ENCODE results near the gene C1orf174. TPM values are rescaled to one million over a fixed set of nuclear protein-coding genes. Genes with fewer than 3 reads are reported as not detected.

The C1orf174 gene
- total RNA-seq, 1 experiment from 2014 or later = 21.1 TPM

DNA sequence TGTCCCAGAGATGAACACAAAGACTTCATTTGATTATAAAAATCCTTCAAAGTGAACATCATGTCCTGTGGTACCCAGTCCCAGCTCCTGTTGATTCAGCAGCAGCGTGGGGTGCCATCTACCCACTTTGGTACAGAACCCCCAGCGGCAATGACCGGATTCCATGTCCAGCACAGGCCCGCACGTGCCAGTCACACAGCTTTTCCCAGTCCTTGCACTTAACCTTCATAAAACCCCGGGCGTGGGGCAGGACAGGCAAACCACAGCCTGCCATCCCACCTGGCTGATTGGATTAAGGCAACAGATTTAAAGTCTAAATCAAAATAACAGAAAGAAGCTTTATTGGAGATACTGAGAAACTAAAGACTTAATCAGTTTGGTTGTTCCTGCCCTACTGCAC lies 58.6 kb downstream of the C1orf174 start:
- Histone ChIP-seq H3K79me2 (ENCODE audit: insufficient read depth, low read length) (no peaks in the 10 kb centered on the region), H3K23ac (ENCODE audit: insufficient read length, low read depth, low read length) (no peak overlapping the region), H3K18ac (ENCODE audit: insufficient read length, low read depth, low read length) (no peak overlapping the region), H2BK20ac (ENCODE audit: low read depth, low read length, poor library complexity, severe bottlenecking) (no peak overlapping the region), H3K56ac (ENCODE audit: insufficient read length, low read depth, low read length) (no peak overlapping the region), H3K27me3 (ENCODE audit: insufficient read depth, low read length) (no peaks in the 10 kb centered on the region), H2AFZ (ENCODE audit: low read length) (no peak overlapping the region), H3K9ac (ENCODE audit: extremely low read depth, insufficient read length, low read length) (no peak overlapping the region), H3K23me2 (ENCODE audit: insufficient read length, low read depth, low read length, poor library complexity, severe bottlenecking) (no peaks in the 10 kb centered on the region), H2BK120ac (ENCODE audit: low read depth, low read length, poor library complexity, severe bottlenecking) (no peak overlapping the region), H4K5ac (ENCODE audit: insufficient read length, low read depth, low read length) (no peak overlapping the region), H4K8ac (replicated peaks; ENCODE audit: insufficient read length, low read depth, low read length) (no peak overlapping the region), H3K14ac (ENCODE audit: insufficient read depth, low read length) (no peak overlapping the region), H2BK15ac (ENCODE audit: low read depth, low read length) (no peak overlapping the region), H2BK12ac (ENCODE audit: insufficient read length, low read depth, low read length) (no peak overlapping the region), H4K91ac (ENCODE audit: insufficient read length, low read depth, low read length) (no peak overlapping the region), H3K79me1 (ENCODE audit: insufficient read depth, low read depth, low read length, poor library complexity, severe bottlenecking) (no peaks in the 10 kb centered on the region), H3T11ph (ENCODE audit: low read length) (no peak overlapping the region), H2BK5ac (ENCODE audit: insufficient read length, low read length) (no peak overlapping the region), H4K20me1 (ENCODE audit: control insufficient read depth, insufficient read depth, insufficient read length) (no peaks in the 10 kb centered on the region), H3K4me2 (ENCODE audit: insufficient read depth, insufficient read length, low read length) (no peak overlapping the region), H2AK5ac (ENCODE audit: insufficient read length, low read length) (no peak overlapping the region), H3K9me3 (ENCODE audit: control insufficient read depth, low read depth, low read length) (no peaks in the 10 kb centered on the region), H3K4me1 (ENCODE audit: insufficient read depth, low read length) (no peaks in the 10 kb centered on the region), H3K27ac (ENCODE audit: insufficient read length, low read depth, low read length) (no peak overlapping the region), H3K4ac (ENCODE audit: low read depth, low read length) (no peak overlapping the region)
- H3K9me3 Mint-ChIP-seq = peaks cover 4 to 5% of the 10 kb centered on the region in 2 experiments; a peak in 4 of 5 replicates
- no peaks in the 10 kb centered on the region for H3K4me1 Mint-ChIP-seq
- TF ChIP-seq, protein P1, sequence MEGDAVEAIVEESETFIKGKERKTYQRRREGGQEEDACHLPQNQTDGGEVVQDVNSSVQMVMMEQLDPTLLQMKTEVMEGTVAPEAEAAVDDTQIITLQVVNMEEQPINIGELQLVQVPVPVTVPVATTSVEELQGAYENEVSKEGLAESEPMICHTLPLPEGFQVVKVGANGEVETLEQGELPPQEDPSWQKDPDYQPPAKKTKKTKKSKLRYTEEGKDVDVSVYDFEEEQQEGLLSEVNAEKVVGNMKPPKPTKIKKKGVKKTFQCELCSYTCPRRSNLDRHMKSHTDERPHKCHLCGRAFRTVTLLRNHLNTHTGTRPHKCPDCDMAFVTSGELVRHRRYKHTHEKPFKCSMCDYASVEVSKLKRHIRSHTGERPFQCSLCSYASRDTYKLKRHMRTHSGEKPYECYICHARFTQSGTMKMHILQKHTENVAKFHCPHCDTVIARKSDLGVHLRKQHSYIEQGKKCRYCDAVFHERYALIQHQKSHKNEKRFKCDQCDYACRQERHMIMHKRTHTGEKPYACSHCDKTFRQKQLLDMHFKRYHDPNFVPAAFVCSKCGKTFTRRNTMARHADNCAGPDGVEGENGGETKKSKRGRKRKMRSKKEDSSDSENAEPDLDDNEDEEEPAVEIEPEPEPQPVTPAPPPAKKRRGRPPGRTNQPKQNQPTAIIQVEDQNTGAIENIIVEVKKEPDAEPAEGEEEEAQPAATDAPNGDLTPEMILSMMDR (conservative IDR thresholded peaks at IDR 0.05) = no peak
- H3K4me3 Mint-ChIP-seq = no peak overlapping the region
- peaks cover 34 to 61% (median 40%) of the 10 kb centered on the region in 3 experiments for H3K36me3 Mint-ChIP-seq (ENCODE audit: insufficient read depth in 1 of 3, low read depth in 3 of 3)
- no peaks in the 10 kb centered on the region for H3K27me3 Mint-ChIP-seq (ENCODE audit: low read depth)
- no CpG with 5 or more reads among the region's 7 CpGs for WGBS (ENCODE audit: extremely low coverage, insufficient read length, low lambda C conversion rate)
- H3K27ac Mint-ChIP-seq = no peak overlapping the region
- DNase-seq = no peak

Other genes starting within 250 kb of the C1orf174 start
- 4.7 and 4.9 TPM in 2 replicates for gene TP73, start 247.8 kb downstream of the C1orf174 start, total RNA-seq (2021)
- not detected in 2 replicates for gene CCDC27, start 147.8 kb downstream of the C1orf174 start, total RNA-seq (2021)
- 5.3 and 7.3 TPM in 2 replicates for gene SMIM1, start 127.5 kb downstream of the C1orf174 start, total RNA-seq (2021)
- 65.1 and 72.8 TPM in 2 replicates for gene LRRC47, start 103.8 kb downstream of the C1orf174 start, total RNA-seq (2021)
- gene CEP104, start 43.1 kb downstream of the C1orf174 start, total RNA-seq (2021) = 34.5 and 40.8 TPM in 2 replicates
- 9.1 and 9.7 TPM in 2 replicates for gene DFFB, start 42.8 kb downstream of the C1orf174 start, total RNA-seq (2021)